ENCODE data around the gene PFDN1.

DNA sequence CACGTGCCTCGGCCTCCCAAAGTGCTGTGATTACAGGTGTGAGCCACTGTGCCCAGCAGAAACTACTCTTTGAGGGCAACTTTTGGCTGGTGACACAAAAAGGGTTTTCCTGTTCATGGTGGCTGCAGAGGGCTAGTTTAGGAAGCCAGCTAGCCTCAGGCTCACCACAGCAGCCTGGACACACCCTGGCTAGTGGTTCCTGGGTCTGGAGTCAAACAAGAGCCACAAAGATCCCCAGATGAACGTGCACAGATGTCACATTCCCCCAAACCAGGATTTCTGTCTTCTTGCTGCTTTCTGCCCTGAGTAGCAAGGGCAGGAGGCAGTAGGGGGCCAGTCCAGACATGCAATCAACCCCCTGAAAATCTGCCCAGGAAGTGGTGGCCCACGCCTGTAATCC, 36.7 kb upstream of the PFDN1 start:
- TF ChIP-seq, protein P1, sequence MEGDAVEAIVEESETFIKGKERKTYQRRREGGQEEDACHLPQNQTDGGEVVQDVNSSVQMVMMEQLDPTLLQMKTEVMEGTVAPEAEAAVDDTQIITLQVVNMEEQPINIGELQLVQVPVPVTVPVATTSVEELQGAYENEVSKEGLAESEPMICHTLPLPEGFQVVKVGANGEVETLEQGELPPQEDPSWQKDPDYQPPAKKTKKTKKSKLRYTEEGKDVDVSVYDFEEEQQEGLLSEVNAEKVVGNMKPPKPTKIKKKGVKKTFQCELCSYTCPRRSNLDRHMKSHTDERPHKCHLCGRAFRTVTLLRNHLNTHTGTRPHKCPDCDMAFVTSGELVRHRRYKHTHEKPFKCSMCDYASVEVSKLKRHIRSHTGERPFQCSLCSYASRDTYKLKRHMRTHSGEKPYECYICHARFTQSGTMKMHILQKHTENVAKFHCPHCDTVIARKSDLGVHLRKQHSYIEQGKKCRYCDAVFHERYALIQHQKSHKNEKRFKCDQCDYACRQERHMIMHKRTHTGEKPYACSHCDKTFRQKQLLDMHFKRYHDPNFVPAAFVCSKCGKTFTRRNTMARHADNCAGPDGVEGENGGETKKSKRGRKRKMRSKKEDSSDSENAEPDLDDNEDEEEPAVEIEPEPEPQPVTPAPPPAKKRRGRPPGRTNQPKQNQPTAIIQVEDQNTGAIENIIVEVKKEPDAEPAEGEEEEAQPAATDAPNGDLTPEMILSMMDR (IDR thresholded peaks at IDR 0.05; ENCODE audit: insufficient read depth, low read length) = no peak
- no peak for TF ChIP-seq POLR2AphosphoS5 (IDR thresholded peaks at IDR 0.05; ENCODE audit: low read depth)

Measured in HL-60 (cell line).